Left ventricle myocardium inferior (tissue), 1 donor: ENCODE results near the gene ALS2CL. TPM values are rescaled to one million over a fixed set of nuclear protein-coding genes. Genes with fewer than 3 reads are reported as not detected.
A peak's percentile ranks its signal among the peaks of the same experiment; 100 is the strongest.

Source experiments
- DNase-seq: peaks from one replicate; pipeline ENCODE4 v3.0.0-alpha.2; 2020
- H3K27ac ChIP-seq: fragments of 200-600 bp; replicated peaks from 2 replicates; pipeline ENCODE4 v1.8.0; 2021
- H3K27me3 ChIP-seq: fragments of 200-600 bp; 2 replicates; pipeline ENCODE4 v1.8.0; 2021; ENCODE audit warnings: low read depth
- H3K36me3 ChIP-seq: fragments of 200-600 bp; 2 replicates; pipeline ENCODE4 v1.8.0; 2021
- H3K4me1 ChIP-seq: fragments of 200-600 bp; 2 replicates; pipeline ENCODE4 v1.8.0; 2021
- H3K4me3 ChIP-seq: fragments of 200-600 bp; 2 replicates; pipeline ENCODE4 v1.8.0; 2021; ENCODE audit warnings: mild to moderate bottlenecking, moderate library complexity
- H3K9me3 ChIP-seq: fragments of 200-600 bp; replicated peaks from 2 replicates; pipeline ENCODE4 v1.8.0; 2021
- CTCF ChIP-seq: fragments of 200-600 bp; IDR thresholded peaks from 2 replicates; pipeline ENCODE4 v1.8.0; 2021; ENCODE audit warnings: antibody characterized with exemption, mild to moderate bottlenecking, borderline replicate concordance
- intact Hi-C: fragments of 100-400 bp; cut with micrococcal nuclease; formaldehyde crosslinking; loops from one replicate; pipeline ENCODE4 v1.11.0; 2022
- total RNA-seq: library from RNA; stranded (reverse); fragmentation: NEBNext Ultra II Directional; extraction: Animal tissue kit (Norgen Biotek cat#: 25700); gene quantifications from one replicate; pipeline ENCODE4 v1.2.1, GENCODE V29; 2021
- donor health status: DM: no; HTN: yes; CAD: no; lungs with severe emphysema.

Gene ALS2CL
- total RNA-seq, 1 donor from 2014 or later, result 33.7 TPM

- H3K27me3 ChIP-seq, result no peaks in the 10 kb centered on the region
- H3K27ac ChIP-seq, result peak overlapping the region; percentile 68
- peaks cover 41% of the 10 kb centered on the region for H3K4me1 ChIP-seq
- TF ChIP-seq CTCF, result no peak
- H3K4me3 ChIP-seq, result peak overlapping the region; percentile 45
- peaks cover 73% of the 10 kb centered on the region for H3K36me3 ChIP-seq
- DNase-seq, result peak; percentile 12
- H3K9me3 ChIP-seq, result no peaks in the 10 kb centered on the region
- intact Hi-C loops, result no loop called here
These were observed 16.7 kb downstream of the ALS2CL start for GRCh38 chr3:46676601-46677410.

- H3K27me3 ChIP-seq, result no peaks in the 10 kb centered on the region
- intact Hi-C loops, result no loop called here
- no peaks in the 10 kb centered on the region for H3K9me3 ChIP-seq
- peaks cover 72% of the 10 kb centered on the region for H3K36me3 ChIP-seq
- H3K4me3 ChIP-seq, result peak overlapping the region; percentile 45
- H3K27ac ChIP-seq, result no peak overlapping the region
- TF ChIP-seq CTCF, result no peak
- H3K4me1 ChIP-seq, result peaks cover 33% of the 10 kb centered on the region
- DNase-seq, result peak; percentile 12
These were observed 17.5 kb downstream of the ALS2CL start for GRCh38 chr3:46675843-46676567.

- H3K4me3 ChIP-seq, result no peak overlapping the region
These were observed 18.1 kb downstream of the ALS2CL start for GRCh38 chr3:46675426-46675825.

GRCh38 chr3:46674031-46674845, 19.2 kb downstream of the ALS2CL start:
- intact Hi-C loops, result no loop called here
- H3K9me3 ChIP-seq, result no peaks in the 10 kb centered on the region
- no peak for TF ChIP-seq CTCF
- H3K27me3 ChIP-seq, result no peaks in the 10 kb centered on the region
- H3K4me1 ChIP-seq, result peaks cover 27% of the 10 kb centered on the region
- no peak overlapping the region for H3K27ac ChIP-seq
- H3K36me3 ChIP-seq, result peaks cover 56% of the 10 kb centered on the region
- H3K4me3 ChIP-seq, result no peak overlapping the region
- DNase-seq, result peak; percentile 9

More at GRCh38 chr3:46675426-46675825, 18.1 kb downstream of the ALS2CL start:
- peak; percentile 9 for DNase-seq
- H3K36me3 ChIP-seq, result peaks cover 67% of the 10 kb centered on the region
- H3K27me3 ChIP-seq, result no peaks in the 10 kb centered on the region
- no peak overlapping the region for H3K27ac ChIP-seq
- H3K9me3 ChIP-seq, result no peaks in the 10 kb centered on the region
- intact Hi-C loops, result no loop called here
- H3K4me1 ChIP-seq, result peaks cover 27% of the 10 kb centered on the region
- TF ChIP-seq CTCF, result no peak
